ENCODE measurements around the gene RRP1. TPM values are rescaled to one million over a fixed set of nuclear protein-coding genes. Genes with fewer than 3 reads are reported as not detected.

RRP1 gene
- total RNA-seq, 1 donor from 2014 or later: 34.5 TPM

GRCh38 chr21:43824333-43825241, 35.2 kb downstream of the RRP1 start:
- H3K4me3 ChIP-seq (ENCODE audit: low read depth, low read length): no peak overlapping the region
- FAIRE-seq (peak; percentile 81), DNase-seq (ENCODE audit: low read depth) (peak; percentile 23)
- TF ChIP-seq CTCF (IDR thresholded peaks at IDR 0.05; ENCODE audit: insufficient read depth, low read length, severe bottlenecking): no peak
- H3K27me3 ChIP-seq (ENCODE audit: control insufficient read depth, insufficient read depth, low read length): peaks cover 4% of the 10 kb centered on the region
- H3K36me3 ChIP-seq (ENCODE audit: control insufficient read depth, insufficient read depth, low read length): no peaks in the 10 kb centered on the region

GRCh38 chr21:43825242-43825935, 36.0 kb downstream of the RRP1 start:
- Histone ChIP-seq H3K27me3 (ENCODE audit: control insufficient read depth, insufficient read depth, low read length) (peaks cover 4% of the 10 kb centered on the region), H3K36me3 (ENCODE audit: control insufficient read depth, insufficient read depth, low read length) (no peaks in the 10 kb centered on the region), H3K4me3 (ENCODE audit: low read depth, low read length) (no peak overlapping the region)
- no peak for TF ChIP-seq CTCF (IDR thresholded peaks at IDR 0.05; ENCODE audit: insufficient read depth, low read length, severe bottlenecking)
- DNase-seq (ENCODE audit: low read depth) (no peak), FAIRE-seq (peak; percentile 89)

- Histone ChIP-seq H3K4me3 (ENCODE audit: low read depth, low read length) (no peak overlapping the region), H3K27me3 (ENCODE audit: control insufficient read depth, insufficient read depth, low read length) (peaks cover 4% of the 10 kb centered on the region), H3K36me3 (ENCODE audit: control insufficient read depth, insufficient read depth, low read length) (no peaks in the 10 kb centered on the region)
- peak; percentile 18 for TF ChIP-seq CTCF (IDR thresholded peaks at IDR 0.05; ENCODE audit: insufficient read depth, low read length, severe bottlenecking)
- no peak for DNase-seq (ENCODE audit: low read depth)
- no peak for FAIRE-seq
These were observed 36.7 kb downstream of the RRP1 start for GRCh38 chr21:43825936-43826622.

GRCh38 chr21:43826623-43826974, 37.2 kb downstream of the RRP1 start:
- Histone ChIP-seq H3K4me3 (ENCODE audit: low read depth, low read length) (no peak overlapping the region), H3K27me3 (ENCODE audit: control insufficient read depth, insufficient read depth, low read length) (peaks cover 4% of the 10 kb centered on the region), H3K36me3 (ENCODE audit: control insufficient read depth, insufficient read depth, low read length) (no peaks in the 10 kb centered on the region)
- no peak for FAIRE-seq
- TF ChIP-seq CTCF (IDR thresholded peaks at IDR 0.05; ENCODE audit: insufficient read depth, low read length, severe bottlenecking): no peak
- DNase-seq (ENCODE audit: low read depth): no peak

- no peak for FAIRE-seq
- H3K27me3 ChIP-seq (ENCODE audit: control insufficient read depth, insufficient read depth, low read length): peaks cover 4% of the 10 kb centered on the region
- no peaks in the 10 kb centered on the region for H3K36me3 ChIP-seq (ENCODE audit: control insufficient read depth, insufficient read depth, low read length)
- peak; percentile 56 for DNase-seq (ENCODE audit: low read depth)
- TF ChIP-seq CTCF (IDR thresholded peaks at IDR 0.05; ENCODE audit: insufficient read depth, low read length, severe bottlenecking): no peak
- H3K4me3 ChIP-seq (ENCODE audit: low read depth, low read length): no peak overlapping the region
These were observed 37.7 kb downstream of the RRP1 start for GRCh38 chr21:43827015-43827611.

Data from bronchial epithelial cell (primary cell).